Neural cell (in vitro differentiated cells): ENCODE results near the gene LAG3. TPM values are rescaled to one million over a fixed set of nuclear protein-coding genes. Genes with fewer than 3 reads are reported as not detected.

Experiments
- H2AFZ ChIP-seq: fragments of 200-600, 300-800 bp; sonication (generic), shearing (Covaris generic); 2 replicates; pipeline ENCODE4 v1.6.0; 2014; ENCODE audit warnings: low read depth, mild to moderate bottlenecking, antibody characterized with exemption, low read length, moderate library complexity
- H3F3A ChIP-seq: fragments of 200-600 bp; shearing (Covaris generic); 2 replicates; pipeline ENCODE4 v1.6.1; 2016; ENCODE audit warnings: mild to moderate bottlenecking, moderate library complexity, mixed read lengths, antibody characterized with exemption, low read length; ENCODE audit not compliant: insufficient read depth, poor library complexity, severe bottlenecking
- H3K27ac ChIP-seq: fragments of 200-600, 300-800 bp; sonication (generic), shearing (Covaris generic); 2 replicates; pipeline ENCODE4 v1.5.1; 2014; ENCODE audit warnings: mild to moderate bottlenecking, low read length, moderate library complexity
- H3K27me3 ChIP-seq: fragments of 300-800, 200-600 bp; sonication (generic), shearing (Covaris generic); 2 replicates; pipeline ENCODE4 v1.6.0; 2014; ENCODE audit warnings: mild to moderate bottlenecking, low read depth, low read length, moderate library complexity; ENCODE audit not compliant: insufficient read depth
- H3K36me3 ChIP-seq: fragments of 300-800, 200-600 bp; sonication (generic), shearing (Covaris generic); 2 replicates; pipeline ENCODE4 v1.5.1; 2014; ENCODE audit warnings: mild to moderate bottlenecking, antibody characterized with exemption, low read length, moderate library complexity; ENCODE audit not compliant: insufficient read depth
- H3K4me2 ChIP-seq: fragments of 300-800, 200-600 bp; sonication (generic), shearing (Covaris generic); 2 replicates; pipeline ENCODE4 v1.6.0; 2014; ENCODE audit warnings: mild to moderate bottlenecking, low read length
- H3K4me3 ChIP-seq: fragments of 300-800, 200-600 bp; sonication (generic), shearing (Covaris generic); 2 replicates; pipeline ENCODE4 v1.5.1; 2014; ENCODE audit warnings: mild to moderate bottlenecking, low read length, moderate library complexity
- H3K79me2 ChIP-seq: fragments of 200-600 bp; shearing (Covaris generic); replicated peaks from 2 replicates; pipeline ENCODE4 v1.6.0; 2014; ENCODE audit warnings: mild to moderate bottlenecking, low read length, moderate library complexity; ENCODE audit not compliant: insufficient read depth
- H3K9ac ChIP-seq: fragments of 300-800, 200-600 bp; sonication (generic), shearing (Covaris generic); 2 replicates; pipeline ENCODE4 v1.6.1; 2016; ENCODE audit warnings: mild to moderate bottlenecking, low read length, mixed read lengths
- H3K9me2 ChIP-seq: fragments of 200-600 bp; shearing (Covaris generic); 2 replicates; pipeline ENCODE4 v1.6.1; 2016; ENCODE audit warnings: mild to moderate bottlenecking, low read length, mixed read lengths; ENCODE audit not compliant: insufficient read depth
- H3K9me3 ChIP-seq: fragments of 200-600, 300-800 bp; sonication (generic), shearing (Covaris generic); 2 replicates; pipeline ENCODE4 v1.6.1; 2016; ENCODE audit warnings: mild to moderate bottlenecking, mixed run types, low read length, moderate library complexity, mixed read lengths
- H4K20me1 ChIP-seq: fragments of 200-600 bp; shearing (Covaris generic); 2 replicates; pipeline ENCODE4 v1.6.1; 2016; ENCODE audit warnings: mild to moderate bottlenecking, mixed run types; ENCODE audit not compliant: insufficient read depth
- CTCF ChIP-seq: fragments of 450-650 bp; IDR thresholded peaks from 2 replicates; pipeline ENCODE4 v1.5.1; 2014; ENCODE audit warnings: antibody characterized with exemption, mild to moderate bottlenecking, moderate library complexity; ENCODE audit not compliant: poor library complexity, severe bottlenecking
- EP300 ChIP-seq: fragments of 450-650 bp; conservative IDR thresholded peaks from 2 replicates; pipeline ENCODE4 v1.6.1; 2014; ENCODE audit warnings: antibody characterized with exemption, mild to moderate bottlenecking, moderate library complexity; ENCODE audit not compliant: poor library complexity, severe bottlenecking
- EZH2 ChIP-seq: fragments of 200-600, 300-800 bp; shearing (Covaris generic), sonication (generic); IDR thresholded peaks from 2 replicates; pipeline ENCODE4 v1.6.1; 2014; ENCODE audit warnings: antibody characterized with exemption, low read length, borderline replicate concordance, mild to moderate bottlenecking; ENCODE audit not compliant: insufficient read depth, poor library complexity, severe bottlenecking
- MXI1 ChIP-seq: fragments of 450-650 bp; conservative IDR thresholded peaks from 2 replicates; pipeline ENCODE4 v1.6.1; 2014; ENCODE audit warnings: antibody characterized with exemption, mild to moderate bottlenecking; ENCODE audit not compliant: poor library complexity, severe bottlenecking
- POLR2AphosphoS5 ChIP-seq: IDR thresholded peaks from 2 replicates; pipeline ENCODE4 v1.6.1; 2012
- RAD21 ChIP-seq: fragments of 450-650 bp; conservative IDR thresholded peaks from 2 replicates; pipeline ENCODE4 v1.6.1; 2014; ENCODE audit warnings: antibody characterized with exemption, mild to moderate bottlenecking, moderate library complexity
- REST ChIP-seq: IDR thresholded peaks from 2 replicates; pipeline ENCODE4 v1.6.1; 2012; ENCODE audit warnings: borderline replicate concordance
- SMC3 ChIP-seq: fragments of 450-650 bp; conservative IDR thresholded peaks from 2 replicates; pipeline ENCODE4 v1.6.1; 2014; ENCODE audit warnings: antibody characterized with exemption, mild to moderate bottlenecking, moderate library complexity; ENCODE audit not compliant: poor library complexity
- TAF1 ChIP-seq: IDR thresholded peaks from 2 replicates; pipeline ENCODE4 v1.6.1; 2012; ENCODE audit warnings: low read depth
- polyA plus RNA-seq: library from polyadenylated mRNA; depleted of rRNA; stranded (reverse); fragments of >200 nt; gene quantifications from 2 replicates; pipeline ENCODE4 v1.2.3, GENCODE V29; 2014

LAG3 gene
- polyA plus RNA-seq, 1 donor from 2014 or later = 1.4 TPM

- Histone ChIP-seq H3K4me2 (no peak overlapping the region), H3F3A (no peaks in the 10 kb centered on the region), H3K27me3 (no peaks in the 10 kb centered on the region), H2AFZ (no peak overlapping the region), H3K36me3 (no peaks in the 10 kb centered on the region), H3K4me3 (no peak overlapping the region), H4K20me1 (no peaks in the 10 kb centered on the region), H3K9ac (no peak overlapping the region), H3K27ac (no peak overlapping the region), H3K9me3 (no peaks in the 10 kb centered on the region), H3K79me2 (no peaks in the 10 kb centered on the region), H3K9me2 (no peaks in the 10 kb centered on the region)
- no peak for TF ChIP-seq MXI1
These were observed 11.5 kb downstream of the LAG3 start for GRCh38 chr12:6783828-6784227.

GRCh38 chr12:6784296-6784695, 12.0 kb downstream of the LAG3 start:
- no peak for TF ChIP-seq CTCF
- TF ChIP-seq TAF1 = no peak
- TF ChIP-seq EP300 = no peak
- no peak for TF ChIP-seq POLR2AphosphoS5
- no peak for TF ChIP-seq REST
- no peak for TF ChIP-seq SMC3
- TF ChIP-seq MXI1 = no peak
- no peak for TF ChIP-seq EZH2
- TF ChIP-seq RAD21 = no peak
- no peaks in the 10 kb centered on the region for H3F3A ChIP-seq
- no peaks in the 10 kb centered on the region for H3K79me2 ChIP-seq
- H3K9ac ChIP-seq = no peak overlapping the region
- H3K4me3 ChIP-seq = no peak overlapping the region
- H4K20me1 ChIP-seq = no peaks in the 10 kb centered on the region
- H3K4me2 ChIP-seq = no peak overlapping the region
- no peak overlapping the region for H2AFZ ChIP-seq
- H3K36me3 ChIP-seq = no peaks in the 10 kb centered on the region
- H3K27me3 ChIP-seq = no peaks in the 10 kb centered on the region
- no peaks in the 10 kb centered on the region for H3K9me2 ChIP-seq
- H3K27ac ChIP-seq = no peak overlapping the region
- no peaks in the 10 kb centered on the region for H3K9me3 ChIP-seq

- Histone ChIP-seq H4K20me1 (no peaks in the 10 kb centered on the region), H3K9ac (no peak overlapping the region), H3K9me2 (no peaks in the 10 kb centered on the region), H2AFZ (no peak overlapping the region), H3K36me3 (no peaks in the 10 kb centered on the region), H3K4me3 (no peak overlapping the region), H3K27me3 (no peaks in the 10 kb centered on the region), H3K27ac (no peak overlapping the region), H3K9me3 (no peaks in the 10 kb centered on the region), H3K4me2 (no peak overlapping the region), H3F3A (no peaks in the 10 kb centered on the region), H3K79me2 (no peaks in the 10 kb centered on the region)
- no peak for TF ChIP-seq TAF1
- TF ChIP-seq MXI1 = no peak
- TF ChIP-seq RAD21 = no peak
- TF ChIP-seq SMC3 = no peak
- TF ChIP-seq REST = no peak
- no peak for TF ChIP-seq EZH2
- no peak for TF ChIP-seq POLR2AphosphoS5
- TF ChIP-seq CTCF = no peak
- no peak for TF ChIP-seq EP300
These were observed 12.4 kb downstream of the LAG3 start for GRCh38 chr12:6784761-6785160.
